Embryonic facial prominence (tissue), 1 donor: ENCODE data around the gene TMEM95.

Experiments
- DNase-seq: peaks from one replicate; pipeline ENCODE4 v3.0.0-alpha.2; 2016; ENCODE audit errors: extremely low spot score

TMEM95 gene

DNA sequence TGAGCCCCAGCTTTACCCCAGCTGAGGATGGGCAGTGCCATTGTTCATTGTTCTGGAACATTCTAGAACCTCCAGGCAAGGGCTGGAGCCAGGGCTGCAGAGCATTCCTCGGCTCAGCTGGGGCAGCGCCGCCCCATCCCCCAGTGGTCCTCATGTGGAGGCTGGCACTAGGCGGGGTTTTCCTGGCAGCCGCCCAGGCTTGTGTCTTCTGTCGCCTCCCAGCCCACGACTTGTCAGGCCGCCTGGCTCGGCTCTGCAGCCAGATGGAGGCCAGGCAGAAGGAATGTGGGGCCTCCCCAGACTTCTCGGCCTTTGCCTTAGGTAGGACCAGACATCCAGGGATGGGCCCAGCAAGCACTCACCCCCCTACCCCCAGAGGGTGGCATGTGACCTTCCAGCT, at the start of gene TMEM95:
TSS of gene TMEM95 (plus strand) at position 104 of the 400 bp plus-strand sequence. CDS start at position 153, 49 bp downstream.
- DNase-seq = no peak

GRCh38 chr17:7306911-7307685, 47.9 kb upstream of the TMEM95 start, which contains the start of gene EIF5A:
Gene EIF5A (plus strand): TSS chr17:7307628. CDS start chr17:7309636, 2,008 bp downstream.
- peak; percentile 100 for DNase-seq

- no peak for DNase-seq
Observed at GRCh38 chr17:7307686-7308624, 47.0 kb upstream of the TMEM95 start.

GRCh38 chr17:7308625-7309433, 46.1 kb upstream of the TMEM95 start:
- no peak for DNase-seq

- no peak for DNase-seq
Observed at GRCh38 chr17:7309628-7310027, 45.3 kb upstream of the TMEM95 start.

GRCh38 chr17:7311110-7311705, 43.7 kb upstream of the TMEM95 start:
- no peak for DNase-seq

DNA sequence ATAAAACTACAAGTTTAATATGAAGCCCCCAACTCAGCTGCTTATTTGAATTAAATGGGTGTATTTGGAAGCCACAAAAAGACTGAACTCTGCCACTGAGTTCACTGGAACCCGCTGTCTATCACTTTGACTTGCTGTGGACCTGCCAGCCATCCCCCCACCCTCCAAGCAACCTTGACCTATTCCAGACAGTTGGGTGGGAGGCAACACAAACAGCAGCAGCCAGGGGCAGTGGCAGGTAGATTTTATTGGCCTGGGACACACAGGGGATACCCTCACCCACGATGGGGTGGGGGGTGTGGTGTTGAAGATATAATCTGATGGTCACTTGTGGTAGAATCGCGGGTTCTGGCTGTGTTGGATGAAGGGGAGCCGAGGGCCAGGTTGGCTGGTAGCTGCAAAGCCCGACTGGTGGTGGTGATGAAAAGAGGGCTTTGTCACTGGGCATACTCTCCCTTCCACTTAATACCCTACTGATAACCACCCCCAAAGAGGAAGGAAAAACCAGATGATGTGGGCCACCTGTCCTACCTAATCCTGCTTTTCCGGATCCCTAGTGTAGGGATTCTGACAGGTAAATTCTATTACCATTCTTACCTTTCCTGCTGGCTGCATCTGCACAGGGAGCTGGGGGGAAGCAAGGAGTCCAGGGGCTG, 42.4 kb upstream of the TMEM95 start:
- DNase-seq = no peak

- DNase-seq = no peak
Observed at GRCh38 chr17:7313088-7313889, 41.7 kb upstream of the TMEM95 start.

DNA sequence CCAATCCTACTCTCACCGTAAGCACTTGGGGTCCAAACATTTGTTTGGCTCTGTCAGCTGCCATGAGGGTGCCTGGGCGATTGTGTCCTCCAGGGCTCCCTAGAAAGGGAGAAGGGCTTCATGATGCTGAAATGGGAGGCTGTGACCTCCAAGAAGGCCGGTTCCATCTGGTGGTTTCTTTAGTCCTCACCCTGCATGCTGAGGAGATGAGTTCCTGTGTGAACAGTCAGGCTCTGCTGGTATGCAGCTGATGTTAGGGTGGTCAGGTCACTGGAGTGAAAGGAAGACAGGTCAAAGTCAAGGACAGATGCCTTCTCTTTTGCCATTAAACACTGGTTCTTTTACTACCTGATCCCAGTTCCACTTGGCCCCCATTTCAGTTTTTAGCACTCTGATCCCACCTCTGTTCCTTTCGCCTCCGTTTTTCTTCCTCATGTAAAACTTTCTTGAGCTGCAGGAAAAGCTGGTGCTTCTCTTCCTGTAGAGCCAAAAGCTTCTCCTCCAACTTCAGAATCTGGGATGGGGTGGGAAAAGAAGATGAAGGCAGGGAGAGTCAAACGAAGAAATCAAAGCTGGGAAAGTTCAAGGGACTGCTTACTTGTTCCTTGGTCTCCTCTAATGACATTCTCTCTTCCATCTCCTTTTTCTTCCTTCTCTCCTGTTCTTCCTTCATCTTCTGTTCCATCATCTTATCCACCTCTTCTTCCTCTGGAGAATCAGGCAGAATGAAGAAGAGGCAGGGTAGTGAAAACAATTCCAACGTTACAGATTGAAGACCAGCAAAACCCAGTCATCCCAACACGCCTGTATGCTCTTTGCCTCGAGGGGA, 40.9 kb upstream of the TMEM95 start:
- DNase-seq = no peak

- no peak for DNase-seq
Observed at GRCh38 chr17:7314719-7315569, 40.0 kb upstream of the TMEM95 start, which contains the start of gene GPS2. Gene GPS2 (minus strand): TSS chr17:7315360. CDS start chr17:7315052, 308 bp downstream.

DNA sequence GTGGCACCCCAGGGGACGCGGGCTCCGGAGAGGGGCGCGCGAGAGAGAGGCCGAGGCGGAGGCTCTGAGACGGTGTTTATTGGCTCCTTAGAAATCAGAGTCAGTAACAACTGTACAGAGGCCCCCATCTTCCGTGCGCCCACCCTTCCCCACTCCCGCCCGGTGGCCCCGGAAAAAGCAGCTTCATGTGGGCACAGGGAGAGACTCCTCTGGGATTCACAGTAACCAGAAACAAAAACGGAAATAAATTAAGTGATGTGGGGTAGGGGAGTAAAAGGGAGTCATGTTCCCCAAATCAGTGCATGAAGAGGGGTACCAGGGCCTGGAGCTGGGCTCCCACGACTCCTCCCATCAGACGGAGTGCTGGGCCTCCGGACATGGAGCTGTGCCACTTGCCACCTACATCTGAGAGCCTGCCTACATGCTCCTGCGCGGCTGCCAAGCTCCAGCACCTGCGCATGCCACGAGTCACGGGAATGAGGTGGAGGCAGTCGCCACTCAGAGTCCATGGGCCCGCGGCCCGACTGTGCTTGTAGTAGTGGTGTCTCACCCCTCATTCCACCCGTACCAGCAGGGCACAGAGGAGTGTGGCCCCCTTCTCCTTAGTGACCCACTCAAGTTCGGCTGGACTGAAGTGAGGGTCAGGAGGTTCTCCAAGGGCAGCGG, 39.3 kb upstream of the TMEM95 start:
- no peak for DNase-seq

GRCh38 chr17:7317161-7317803, 37.7 kb upstream of the TMEM95 start:
- no peak for DNase-seq

DNA sequence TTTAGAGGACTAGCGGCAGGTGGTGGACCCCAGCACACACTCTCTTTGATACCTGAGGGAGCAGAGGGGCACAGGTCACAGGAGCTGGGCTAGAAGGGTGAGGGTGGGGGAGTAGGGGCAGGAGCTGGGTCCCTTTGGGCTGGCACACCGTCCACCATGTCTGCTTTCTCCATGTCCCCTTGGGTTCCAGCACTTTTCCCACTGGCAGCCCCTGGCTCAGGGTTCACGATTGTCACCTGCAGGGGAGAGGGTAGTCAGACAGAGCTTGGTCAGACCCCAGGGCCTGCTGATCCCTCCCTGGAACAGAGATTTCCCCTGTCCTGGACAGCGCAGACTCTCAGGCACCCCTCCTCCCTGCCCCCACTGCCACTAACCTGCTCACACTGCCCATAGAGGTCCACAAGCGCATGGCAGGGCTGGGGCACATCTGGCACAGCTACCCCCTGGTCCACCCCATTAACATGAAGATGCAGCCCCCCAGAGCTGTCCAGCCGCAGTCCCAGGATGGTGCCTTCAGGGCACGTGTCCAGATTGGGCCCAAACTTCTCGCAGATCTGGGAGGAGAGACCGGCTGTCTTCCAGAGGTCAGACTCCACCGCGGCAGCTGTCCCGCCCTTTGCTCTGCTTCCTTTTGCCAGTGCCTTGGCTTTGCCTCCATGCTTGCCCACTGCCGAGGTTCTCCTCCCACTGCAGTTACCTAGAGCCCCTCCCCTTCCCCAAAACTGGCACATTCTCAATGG, 36.7 kb upstream of the TMEM95 start:
- no peak for DNase-seq

DNA sequence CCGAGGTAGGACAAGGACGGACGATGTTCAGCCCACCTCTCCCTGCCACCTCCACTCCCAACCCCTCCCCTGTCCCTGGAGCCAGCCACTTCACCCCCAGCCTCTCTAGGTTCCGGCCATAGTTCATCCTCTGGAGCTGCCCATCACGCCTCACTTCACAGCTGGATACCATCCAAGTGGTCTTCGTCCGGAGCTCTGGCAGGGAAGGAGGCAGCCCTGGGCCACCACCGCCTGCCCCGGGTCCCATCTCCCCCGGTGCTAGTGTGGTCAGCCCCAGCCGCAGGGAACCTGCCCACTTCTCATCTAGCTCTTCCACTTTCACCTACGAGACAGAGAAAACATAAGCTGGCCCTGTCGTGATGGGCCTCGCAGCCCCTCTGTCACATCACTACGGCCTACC, 33.5 kb upstream of the TMEM95 start:
- no peak for DNase-seq

DNA sequence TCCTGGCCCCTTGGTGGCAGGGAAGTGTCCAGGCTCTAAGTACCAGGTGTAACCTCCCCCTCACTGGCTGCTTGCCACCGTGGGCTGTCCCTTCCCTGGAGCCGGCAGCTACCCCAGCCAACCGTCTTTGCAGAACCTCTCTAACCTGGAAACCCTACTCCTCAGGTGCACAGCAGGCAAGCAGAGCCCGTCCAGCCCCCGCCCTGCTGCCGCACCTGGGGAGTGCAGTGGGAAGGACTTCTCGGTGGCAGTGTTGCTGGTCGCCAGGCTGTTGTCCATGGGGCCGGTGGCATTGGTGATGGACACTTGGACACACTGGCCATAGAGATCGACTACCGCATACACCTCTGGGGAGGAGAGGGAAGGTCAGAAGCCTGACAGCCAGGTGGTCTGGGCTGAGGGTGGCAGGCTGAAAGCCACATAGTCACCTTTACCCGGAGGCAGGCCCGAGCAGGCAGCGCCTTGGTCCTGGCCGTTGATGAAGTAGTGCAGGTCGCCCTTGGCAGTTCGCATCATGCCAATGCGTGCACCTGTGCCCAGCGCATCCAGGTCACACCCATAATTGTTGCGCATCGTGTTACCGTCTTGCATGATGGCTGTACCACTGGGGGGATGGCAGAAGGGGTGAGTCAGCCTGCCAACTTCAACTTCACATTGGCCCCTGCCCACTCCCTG, 32.3 kb upstream of the TMEM95 start:
- no peak for DNase-seq
